Ascending aorta (tissue), 2 donors: ENCODE results near the gene FKBP8. TPM values are rescaled to one million over a fixed set of nuclear protein-coding genes. Genes with fewer than 3 reads are reported as not detected.
A peak's percentile ranks its signal among the peaks of the same experiment; 100 is the strongest.

Source experiments
- DNase-seq, 2 donors: peaks; one replicate each; pipeline ENCODE4 v3.0.0-alpha.2; 2019; ENCODE audit warnings: low spot score in 2 of 2
- H3K27ac ChIP-seq, 2 donors: fragments of 200-600 bp; sonication (generic); one replicate each; pipeline ENCODE4 v1.5.1; 2016 to 2017; ENCODE audit warnings: mild to moderate bottlenecking in 1 of 2
- H3K27me3 ChIP-seq: fragments of 200-600 bp; sonication (generic); one replicate; pipeline ENCODE4 v1.5.1; 2017
- H3K36me3 ChIP-seq, 2 donors: fragments of 200-600 bp; sonication (generic); one replicate each; pipeline ENCODE4 v1.5.1; 2016
- H3K4me1 ChIP-seq, 2 donors: fragments of 200-600 bp; sonication (generic); one replicate each; pipeline ENCODE4 v1.5.1; 2016 to 2017; ENCODE audit warnings: mild to moderate bottlenecking in 1 of 2
- H3K4me3 ChIP-seq, 2 donors: fragments of 200-600 bp; sonication (generic); one replicate each; pipeline ENCODE4 v1.5.1; 2016 to 2017; ENCODE audit warnings: mild to moderate bottlenecking in 1 of 2
- H3K9me3 ChIP-seq, 2 donors: fragments of 200-600 bp; sonication (generic); one replicate each; pipeline ENCODE4 v1.5.1; 2016
- CTCF ChIP-seq, 3 experiments: fragments of 200-600 bp in 2 of 3; fragments of 450-650 bp in 1 of 3; sonication (generic) in 2 of 3; IDR thresholded peaks; one replicate each; pipeline ENCODE4 v1.5.1; 2016 to 2019; ENCODE audit warnings: antibody characterized with exemption in 3 of 3, mild to moderate bottlenecking in 1 of 3, moderate library complexity in 1 of 3
- intact Hi-C: fragments of 100-400 bp; cut with DNase I; formaldehyde crosslinking; loops from one replicate; pipeline ENCODE4 v1.15.1; 2023
- total RNA-seq: library from RNA; depleted of rRNA; stranded (reverse); fragments of >200 nt; gene quantifications from one replicate; pipeline ENCODE4 v1.1.0, GENCODE V29; 2016

FKBP8 gene
- total RNA-seq, 1 donor from 2014 or later = 395 TPM

GRCh38 chr19:18588611-18589379, 45.4 kb upstream of the FKBP8 start, which contains the start of gene REX1BD:
REX1BD (plus strand) TSS chr19:18588798; CDS start chr19:18588802, 4 bp downstream.
- DNase-seq = peak in 1 of 2 donors; percentile 90
- intact Hi-C loops = loop anchor here (2.0 kb wide), 1 partner anchor 138 kb away; no protein-coding TSS in a partner anchor

GRCh38 chr19:18587962-18588610, 44.7 kb upstream of the FKBP8 start:
- intact Hi-C loops = loop anchor here (2.0 kb wide), 1 partner anchor 137 kb away; no protein-coding TSS in a partner anchor
- H3K4me3 ChIP-seq = peak overlapping the region; percentile 83 to 87
- peak overlapping the region; percentile 81 for H3K27ac ChIP-seq
- H3K36me3 ChIP-seq = peaks cover 5 to 8% of the 10 kb centered on the region in 2 donors
- TF ChIP-seq CTCF (IDR thresholded peaks at IDR 0.05) = no peak
- no peak for DNase-seq
- H3K9me3 ChIP-seq = no peaks in the 10 kb centered on the region
- H3K4me1 ChIP-seq = peaks cover 6 to 9% of the 10 kb centered on the region in 2 donors
- H3K27me3 ChIP-seq = no peaks in the 10 kb centered on the region

More at GRCh38 chr19:18588611-18589379, 45.4 kb upstream of the FKBP8 start, which contains the start of gene REX1BD:
- Histone ChIP-seq H3K4me1 (peaks cover 6 to 12% of the 10 kb centered on the region in 2 donors), H3K27ac (peak within 1 kb of the TSS; percentile 81), H3K4me3 (peak within 1 kb of the TSS; percentile 83 to 87), H3K36me3 (peaks cover 5 to 8% of the 10 kb centered on the region in 2 donors), H3K27me3 (no peaks in the 10 kb centered on the region), H3K9me3 (no peaks in the 10 kb centered on the region)
- TF ChIP-seq CTCF (IDR thresholded peaks at IDR 0.05) = peak; percentile 85 to 86 (median 86)

GRCh38 chr19:18587561-18587960, 44.2 kb upstream of the FKBP8 start:
- TF ChIP-seq CTCF (IDR thresholded peaks at IDR 0.05) = no peak
- intact Hi-C loops = no loop called here
- DNase-seq = no peak
- peaks cover 5 to 8% of the 10 kb centered on the region in 2 donors for H3K36me3 ChIP-seq
- no peaks in the 10 kb centered on the region for H3K9me3 ChIP-seq
- no peak overlapping the region for H3K4me3 ChIP-seq
- H3K27ac ChIP-seq = peak overlapping the region in 1 of 2 donors; percentile 81
- no peaks in the 10 kb centered on the region for H3K27me3 ChIP-seq
- H3K4me1 ChIP-seq = peaks cover 6 to 9% of the 10 kb centered on the region in 2 donors

- H3K4me3 ChIP-seq = no peak overlapping the region
- H3K9me3 ChIP-seq = no peaks in the 10 kb centered on the region
- no peak overlapping the region for H3K27ac ChIP-seq
- no peaks in the 10 kb centered on the region for H3K27me3 ChIP-seq
- intact Hi-C loops = no loop called here
- H3K36me3 ChIP-seq = peaks cover 5 to 8% of the 10 kb centered on the region in 2 donors
- TF ChIP-seq CTCF (IDR thresholded peaks at IDR 0.05) = peak in 1 of 3 experiments; percentile 6
- peaks cover 6 to 9% of the 10 kb centered on the region in 2 donors for H3K4me1 ChIP-seq
- DNase-seq = no peak
Measured at GRCh38 chr19:18586306-18586705, 42.9 kb upstream of the FKBP8 start.

GRCh38 chr19:18580311-18580710, 36.9 kb upstream of the FKBP8 start:
- Histone ChIP-seq H3K9me3 (no peaks in the 10 kb centered on the region), H3K4me3 (no peak overlapping the region), H3K27ac (no peak overlapping the region), H3K36me3 (peaks cover 11 to 20% of the 10 kb centered on the region in 2 donors), H3K27me3 (no peaks in the 10 kb centered on the region), H3K4me1 (no peaks in the 10 kb centered on the region)
- TF ChIP-seq CTCF (IDR thresholded peaks at IDR 0.05) = no peak
- no peak for DNase-seq
- intact Hi-C loops = no loop called here
